Neural cell (in vitro differentiated cells): ENCODE results near the gene PDE10A. TPM values are rescaled to one million over a fixed set of nuclear protein-coding genes. Genes with fewer than 3 reads are reported as not detected.

ENCODE experiments used
- H2AFZ ChIP-seq: fragments of 200-600, 300-800 bp; sonication (generic), shearing (Covaris generic); 2 replicates; pipeline ENCODE4 v1.6.0; 2014; ENCODE audit warnings: low read depth, mild to moderate bottlenecking, antibody characterized with exemption, low read length, moderate library complexity
- H3F3A ChIP-seq: fragments of 200-600 bp; shearing (Covaris generic); 2 replicates; pipeline ENCODE4 v1.6.1; 2016; ENCODE audit warnings: mild to moderate bottlenecking, moderate library complexity, mixed read lengths, antibody characterized with exemption, low read length; ENCODE audit not compliant: insufficient read depth, poor library complexity, severe bottlenecking
- H3K27ac ChIP-seq: fragments of 200-600, 300-800 bp; sonication (generic), shearing (Covaris generic); 2 replicates; pipeline ENCODE4 v1.5.1; 2014; ENCODE audit warnings: mild to moderate bottlenecking, low read length, moderate library complexity
- H3K27me3 ChIP-seq: fragments of 300-800, 200-600 bp; sonication (generic), shearing (Covaris generic); 2 replicates; pipeline ENCODE4 v1.6.0; 2014; ENCODE audit warnings: mild to moderate bottlenecking, low read depth, low read length, moderate library complexity; ENCODE audit not compliant: insufficient read depth
- H3K36me3 ChIP-seq: fragments of 300-800, 200-600 bp; sonication (generic), shearing (Covaris generic); 2 replicates; pipeline ENCODE4 v1.5.1; 2014; ENCODE audit warnings: mild to moderate bottlenecking, antibody characterized with exemption, low read length, moderate library complexity; ENCODE audit not compliant: insufficient read depth
- H3K4me2 ChIP-seq: fragments of 300-800, 200-600 bp; sonication (generic), shearing (Covaris generic); 2 replicates; pipeline ENCODE4 v1.6.0; 2014; ENCODE audit warnings: mild to moderate bottlenecking, low read length
- H3K4me3 ChIP-seq: fragments of 300-800, 200-600 bp; sonication (generic), shearing (Covaris generic); 2 replicates; pipeline ENCODE4 v1.5.1; 2014; ENCODE audit warnings: mild to moderate bottlenecking, low read length, moderate library complexity
- H3K79me2 ChIP-seq: fragments of 200-600 bp; shearing (Covaris generic); replicated peaks from 2 replicates; pipeline ENCODE4 v1.6.0; 2014; ENCODE audit warnings: mild to moderate bottlenecking, low read length, moderate library complexity; ENCODE audit not compliant: insufficient read depth
- H3K9ac ChIP-seq: fragments of 300-800, 200-600 bp; sonication (generic), shearing (Covaris generic); 2 replicates; pipeline ENCODE4 v1.6.1; 2016; ENCODE audit warnings: mild to moderate bottlenecking, low read length, mixed read lengths
- H3K9me2 ChIP-seq: fragments of 200-600 bp; shearing (Covaris generic); 2 replicates; pipeline ENCODE4 v1.6.1; 2016; ENCODE audit warnings: mild to moderate bottlenecking, low read length, mixed read lengths; ENCODE audit not compliant: insufficient read depth
- H3K9me3 ChIP-seq: fragments of 200-600, 300-800 bp; sonication (generic), shearing (Covaris generic); 2 replicates; pipeline ENCODE4 v1.6.1; 2016; ENCODE audit warnings: mild to moderate bottlenecking, mixed run types, low read length, moderate library complexity, mixed read lengths
- H4K20me1 ChIP-seq: fragments of 200-600 bp; shearing (Covaris generic); 2 replicates; pipeline ENCODE4 v1.6.1; 2016; ENCODE audit warnings: mild to moderate bottlenecking, mixed run types; ENCODE audit not compliant: insufficient read depth
- CTCF ChIP-seq: fragments of 450-650 bp; IDR thresholded peaks from 2 replicates; pipeline ENCODE4 v1.5.1; 2014; ENCODE audit warnings: antibody characterized with exemption, mild to moderate bottlenecking, moderate library complexity; ENCODE audit not compliant: poor library complexity, severe bottlenecking
- EP300 ChIP-seq: fragments of 450-650 bp; conservative IDR thresholded peaks from 2 replicates; pipeline ENCODE4 v1.6.1; 2014; ENCODE audit warnings: antibody characterized with exemption, mild to moderate bottlenecking, moderate library complexity; ENCODE audit not compliant: poor library complexity, severe bottlenecking
- EZH2 ChIP-seq: fragments of 200-600, 300-800 bp; shearing (Covaris generic), sonication (generic); IDR thresholded peaks from 2 replicates; pipeline ENCODE4 v1.6.1; 2014; ENCODE audit warnings: antibody characterized with exemption, low read length, borderline replicate concordance, mild to moderate bottlenecking; ENCODE audit not compliant: insufficient read depth, poor library complexity, severe bottlenecking
- MXI1 ChIP-seq: fragments of 450-650 bp; conservative IDR thresholded peaks from 2 replicates; pipeline ENCODE4 v1.6.1; 2014; ENCODE audit warnings: antibody characterized with exemption, mild to moderate bottlenecking; ENCODE audit not compliant: poor library complexity, severe bottlenecking
- POLR2AphosphoS5 ChIP-seq: IDR thresholded peaks from 2 replicates; pipeline ENCODE4 v1.6.1; 2012
- RAD21 ChIP-seq: fragments of 450-650 bp; conservative IDR thresholded peaks from 2 replicates; pipeline ENCODE4 v1.6.1; 2014; ENCODE audit warnings: antibody characterized with exemption, mild to moderate bottlenecking, moderate library complexity
- REST ChIP-seq: IDR thresholded peaks from 2 replicates; pipeline ENCODE4 v1.6.1; 2012; ENCODE audit warnings: borderline replicate concordance
- SMC3 ChIP-seq: fragments of 450-650 bp; conservative IDR thresholded peaks from 2 replicates; pipeline ENCODE4 v1.6.1; 2014; ENCODE audit warnings: antibody characterized with exemption, mild to moderate bottlenecking, moderate library complexity; ENCODE audit not compliant: poor library complexity
- TAF1 ChIP-seq: IDR thresholded peaks from 2 replicates; pipeline ENCODE4 v1.6.1; 2012; ENCODE audit warnings: low read depth
- polyA plus RNA-seq: library from polyadenylated mRNA; depleted of rRNA; stranded (reverse); fragments of >200 nt; gene quantifications from 2 replicates; pipeline ENCODE4 v1.2.3, GENCODE V29; 2014

Gene PDE10A
- polyA plus RNA-seq, 1 donor from 2014 or later, result 52.4 TPM

- no peak overlapping the region for H2AFZ ChIP-seq
- peaks cover 78% of the 10 kb centered on the region for H3K79me2 ChIP-seq
- no peak overlapping the region for H3K9ac ChIP-seq
- no peaks in the 10 kb centered on the region for H3K9me2 ChIP-seq
- H4K20me1 ChIP-seq, result no peaks in the 10 kb centered on the region
- H3K27ac ChIP-seq, result no peak overlapping the region
- H3K36me3 ChIP-seq, result no peaks in the 10 kb centered on the region
- no peaks in the 10 kb centered on the region for H3F3A ChIP-seq
- no peaks in the 10 kb centered on the region for H3K27me3 ChIP-seq
- H3K9me3 ChIP-seq, result no peaks in the 10 kb centered on the region
- TF ChIP-seq MXI1, result no peak
- no peak overlapping the region for H3K4me3 ChIP-seq
- no peak overlapping the region for H3K4me2 ChIP-seq
Measured at GRCh38 chr6:165654144-165654543, 8.9 kb downstream of the PDE10A start.

GRCh38 chr6:165653607-165654006 is 9.4 kb downstream of the PDE10A start:
- Histone ChIP-seq H3K36me3 (no peaks in the 10 kb centered on the region), H3K27me3 (no peaks in the 10 kb centered on the region), H3F3A (no peaks in the 10 kb centered on the region), H3K9ac (no peak overlapping the region), H3K4me3 (no peak overlapping the region), H3K9me2 (no peaks in the 10 kb centered on the region), H3K79me2 (peaks cover 78% of the 10 kb centered on the region), H2AFZ (no peak overlapping the region), H3K27ac (no peak overlapping the region), H4K20me1 (no peaks in the 10 kb centered on the region), H3K9me3 (no peaks in the 10 kb centered on the region), H3K4me2 (no peak overlapping the region)
- TF ChIP-seq EP300, result no peak
- no peak for TF ChIP-seq SMC3
- TF ChIP-seq EZH2, result no peak
- TF ChIP-seq RAD21, result no peak
- no peak for TF ChIP-seq REST
- TF ChIP-seq CTCF, result no peak
- TF ChIP-seq MXI1, result no peak
- TF ChIP-seq POLR2AphosphoS5, result no peak
- TF ChIP-seq TAF1, result no peak

- Histone ChIP-seq H3K9me3 (no peaks in the 10 kb centered on the region), H3K9ac (no peak overlapping the region), H3K79me2 (peaks cover 79% of the 10 kb centered on the region), H3K27me3 (no peaks in the 10 kb centered on the region), H3K4me2 (no peak overlapping the region), H2AFZ (no peak overlapping the region), H3K36me3 (no peaks in the 10 kb centered on the region), H3K9me2 (no peaks in the 10 kb centered on the region), H3K27ac (no peak overlapping the region), H3K4me3 (no peak overlapping the region), H3F3A (no peaks in the 10 kb centered on the region), H4K20me1 (no peaks in the 10 kb centered on the region)
- no peak for TF ChIP-seq REST
- TF ChIP-seq EP300, result no peak
- TF ChIP-seq MXI1, result no peak
- TF ChIP-seq POLR2AphosphoS5, result no peak
- no peak for TF ChIP-seq CTCF
- no peak for TF ChIP-seq TAF1
- TF ChIP-seq RAD21, result no peak
- TF ChIP-seq SMC3, result no peak
- TF ChIP-seq EZH2, result no peak
Measured at GRCh38 chr6:165653196-165653595, 9.8 kb downstream of the PDE10A start.
